Measurements from ENCODE around the gene MCM9. TPM values are rescaled to one million over a fixed set of nuclear protein-coding genes. Genes with fewer than 3 reads are reported as not detected.
"Not testable (repeated sequence)": the region's sequence is repeated elsewhere in the genome, so short reads cannot be mapped to it uniquely, and the experiment has no call there.

The MCM9 gene
- total RNA-seq, 2 experiments from 2014 or later = 16.3 to 16.4 TPM

GRCh38 chr6:118771253-118771652, 163.7 kb downstream of the MCM9 start:
- H3K4me3 Mint-ChIP-seq = no peak overlapping the region
- no peaks in the 10 kb centered on the region for H3K9me3 Mint-ChIP-seq
- intact Hi-C loops (cut with micrococcal nuclease) = loop anchor here (10.0 kb wide), 1 partner anchor 286 kb away; no protein-coding TSS in a partner anchor
- no peaks in the 10 kb centered on the region for H3K36me3 Mint-ChIP-seq (ENCODE audit: low read depth)
- no peaks in the 10 kb centered on the region for H3K27me3 Mint-ChIP-seq (ENCODE audit: low read depth)
- no peak overlapping the region for H3K27ac Mint-ChIP-seq
- no peak for DNase-seq
- CTCF ChIA-PET = interaction anchor here (0.5 to 1.7 kb wide), 4 partner anchors 20 to 139 kb away, joined by 3 to 4 read pairs (median 4); no protein-coding TSS in a partner anchor
- H3K4me1 Mint-ChIP-seq (ENCODE audit: low read depth) = peaks cover 28% of the 10 kb centered on the region

GRCh38 chr6:118770835-118771234, 164.1 kb downstream of the MCM9 start:
- DNase-seq = no peak
- Mint-ChIP-seq H3K4me1 (ENCODE audit: low read depth) (peaks cover 27% of the 10 kb centered on the region), H3K36me3 (ENCODE audit: low read depth) (no peaks in the 10 kb centered on the region), H3K4me3 (no peak overlapping the region), H3K9me3 (no peaks in the 10 kb centered on the region), H3K27ac (no peak overlapping the region), H3K27me3 (ENCODE audit: low read depth) (no peaks in the 10 kb centered on the region)
- intact Hi-C loops (cut with micrococcal nuclease) = loop anchor here (10.0 kb wide), 1 partner anchor 286 kb away; no protein-coding TSS in a partner anchor
- CTCF ChIA-PET = interaction anchor here (0.5 to 1.7 kb wide), 4 partner anchors 19 to 139 kb away, joined by 3 to 4 read pairs (median 4); no protein-coding TSS in a partner anchor

GRCh38 chr6:118770112-118770788, 164.7 kb downstream of the MCM9 start:
- H3K27ac Mint-ChIP-seq = no peak overlapping the region
- H3K36me3 Mint-ChIP-seq (ENCODE audit: low read depth) = no peaks in the 10 kb centered on the region
- H3K27me3 Mint-ChIP-seq (ENCODE audit: low read depth) = no peaks in the 10 kb centered on the region
- no peaks in the 10 kb centered on the region for H3K9me3 Mint-ChIP-seq
- peaks cover 29% of the 10 kb centered on the region for H3K4me1 Mint-ChIP-seq (ENCODE audit: low read depth)
- no peak overlapping the region for H3K4me3 Mint-ChIP-seq
- DNase-seq = no peak
- CTCF ChIA-PET = interaction anchor here (0.8 to 1.7 kb wide), 6 partner anchors 20 to 204 kb away, joined by 3 to 6 read pairs (median 4); no protein-coding TSS in a partner anchor
- intact Hi-C loops (cut with micrococcal nuclease) = loop anchor here (10.0 kb wide), 1 partner anchor 285 kb away; no protein-coding TSS in a partner anchor

- peak overlapping the region; percentile 77 for H3K27ac Mint-ChIP-seq
- H3K4me1 Mint-ChIP-seq (ENCODE audit: low read depth) = peaks cover 31% of the 10 kb centered on the region
- H3K27me3 Mint-ChIP-seq (ENCODE audit: low read depth) = no peaks in the 10 kb centered on the region
- peak; percentile 69 for DNase-seq
- peak overlapping the region; percentile 30 for H3K4me3 Mint-ChIP-seq
- intact Hi-C loops (cut with micrococcal nuclease) = loop anchor here (1.0 to 2.0 kb wide), 4 partner anchors 13 to 118 kb away; partner anchors contain the start of gene CEP85L
- H3K36me3 Mint-ChIP-seq (ENCODE audit: low read depth) = no peaks in the 10 kb centered on the region
- no peaks in the 10 kb centered on the region for H3K9me3 Mint-ChIP-seq
- CTCF ChIA-PET = interaction anchor here (0.6 to 1.6 kb wide), 10 partner anchors 8 to 795 kb away, joined by 3 to 6 read pairs (median 4); no protein-coding TSS in a partner anchor
Measured at GRCh38 chr6:118768904-118769325, 166.0 kb downstream of the MCM9 start.

- H3K27ac Mint-ChIP-seq = peak overlapping the region; percentile 77
- CTCF ChIA-PET = interaction anchor here (0.6 to 1.6 kb wide), 8 partner anchors 9 to 794 kb away, joined by 3 to 6 read pairs (median 4); no protein-coding TSS in a partner anchor
- intact Hi-C loops (cut with micrococcal nuclease) = loop anchor here (1.0 to 2.0 kb wide), 4 partner anchors 12 to 118 kb away; partner anchors contain the start of gene CEP85L
- no peak for DNase-seq
- H3K4me3 Mint-ChIP-seq = peak overlapping the region; percentile 30
- no peaks in the 10 kb centered on the region for H3K27me3 Mint-ChIP-seq (ENCODE audit: low read depth)
- H3K36me3 Mint-ChIP-seq (ENCODE audit: low read depth) = no peaks in the 10 kb centered on the region
- H3K4me1 Mint-ChIP-seq (ENCODE audit: low read depth) = peaks cover 31% of the 10 kb centered on the region
- H3K9me3 Mint-ChIP-seq = no peaks in the 10 kb centered on the region
Measured at GRCh38 chr6:118768441-118768840, 166.5 kb downstream of the MCM9 start.

GRCh38 chr6:118765316-118765715, 169.6 kb downstream of the MCM9 start:
- H3K9me3 Mint-ChIP-seq; CTCF ChIA-PET; intact Hi-C loops (cut with micrococcal nuclease); H3K36me3 Mint-ChIP-seq (ENCODE audit: low read depth); DNase-seq; H3K27ac Mint-ChIP-seq; H3K4me3 Mint-ChIP-seq; H3K27me3 Mint-ChIP-seq (ENCODE audit: low read depth): not testable (repeated sequence)
- H3K4me1 Mint-ChIP-seq (ENCODE audit: low read depth) = peaks cover 29% of the 10 kb centered on the region

GRCh38 chr6:118764766-118765165, 170.2 kb downstream of the MCM9 start:
- intact Hi-C loops (cut with micrococcal nuclease) = no loop called here
- H3K36me3 Mint-ChIP-seq (ENCODE audit: low read depth) = no peaks in the 10 kb centered on the region
- H3K4me1 Mint-ChIP-seq (ENCODE audit: low read depth) = peaks cover 24% of the 10 kb centered on the region
- H3K4me3 Mint-ChIP-seq = no peak overlapping the region
- DNase-seq = no peak
- H3K27me3 Mint-ChIP-seq (ENCODE audit: low read depth) = no peaks in the 10 kb centered on the region
- H3K27ac Mint-ChIP-seq = no peak overlapping the region
- no peaks in the 10 kb centered on the region for H3K9me3 Mint-ChIP-seq
- CTCF ChIA-PET = interaction anchor here (0.6 kb wide), 1 partner anchor 63 kb away, joined by 3 read pairs; no protein-coding TSS in a partner anchor

Other genes with a start within 250 kb of the MCM9 start
- 10 to 100 TPM; 30.3 to 31.4 TPM for gene ASF1A, start 41.0 kb downstream of the MCM9 start, total RNA-seq
- gene FAM184A, start 143.5 kb upstream of the MCM9 start, total RNA-seq = 10 to 100 TPM; 13.5 to 14.0 TPM

Data from activated naive CD4-positive, alpha-beta T cell treated with anti-CD3 and anti-CD28 coated beads for 36 hours (primary cell).